Osteocyte (in vitro differentiated cells): ENCODE measurements around the gene SNRPA. TPM values are rescaled to one million over a fixed set of nuclear protein-coding genes. Genes with fewer than 3 reads are reported as not detected.

Experiments
- DNase-seq: peaks from one replicate; pipeline ENCODE4 v3.0.0; 2021; ENCODE audit warnings: mixed read lengths; ENCODE audit not compliant: unreplicated experiment; ENCODE audit errors: extremely low spot score
- H3K27ac Mint-ChIP-seq: one replicate; pipeline ENCODE4 v1.8.0; 2021; ENCODE audit warnings: mild to moderate bottlenecking, mixed read lengths; ENCODE audit not compliant: unreplicated experiment
- H3K27me3 Mint-ChIP-seq: one replicate; pipeline ENCODE4 v1.8.0; 2021; ENCODE audit warnings: mixed read lengths; ENCODE audit not compliant: unreplicated experiment
- H3K36me3 Mint-ChIP-seq: one replicate; pipeline ENCODE4 v1.8.0; 2021; ENCODE audit warnings: mixed read lengths; ENCODE audit not compliant: unreplicated experiment
- H3K4me1 Mint-ChIP-seq: one replicate; pipeline ENCODE4 v1.8.0; 2021; ENCODE audit warnings: mixed read lengths; ENCODE audit not compliant: unreplicated experiment
- H3K4me3 Mint-ChIP-seq: one replicate; pipeline ENCODE4 v1.8.0; 2021; ENCODE audit warnings: mild to moderate bottlenecking, moderate library complexity, mixed read lengths; ENCODE audit not compliant: unreplicated experiment
- H3K9me3 Mint-ChIP-seq: one replicate; pipeline ENCODE4 v1.8.0; 2021; ENCODE audit warnings: mixed read lengths; ENCODE audit not compliant: unreplicated experiment
- CTCF ChIP-seq: fragments of 200-600 bp; sonication (generic); IDR thresholded peaks from 2 replicates; pipeline ENCODE4 v1.5.0; 2021; ENCODE audit warnings: antibody characterized with exemption, mild to moderate bottlenecking, moderate library complexity
- total RNA-seq: library from RNA; stranded (reverse); gene quantifications from 2 replicates; pipeline ENCODE4 v1.2.1, GENCODE V29; 2021

Gene SNRPA
- total RNA-seq, 1 donor from 2014 or later, result 53.2 TPM

GRCh38 chr19:40798683-40799557 is 47.9 kb downstream of the SNRPA start, which contains the start of gene EGLN2:
TSS of gene EGLN2 (plus strand) at chr19:40799191. CDS start at chr19:40800573, 1,382 bp downstream.
- Mint-ChIP-seq H3K27ac (peak within 1 kb of the TSS; percentile 97), H3K9me3 (no peaks in the 10 kb centered on the region), H3K4me3 (peak within 1 kb of the TSS; percentile 96), H3K27me3 (no peaks in the 10 kb centered on the region), H3K4me1 (peaks cover 53% of the 10 kb centered on the region), H3K36me3 (peaks cover 9% of the 10 kb centered on the region)
- TF ChIP-seq CTCF, result no peak
- DNase-seq, result peak; percentile 100

- TF ChIP-seq CTCF, result no peak
- Mint-ChIP-seq H3K4me1 (peaks cover 61% of the 10 kb centered on the region), H3K9me3 (no peaks in the 10 kb centered on the region), H3K27me3 (no peaks in the 10 kb centered on the region), H3K4me3 (peak overlapping the region; percentile 94), H3K36me3 (peaks cover 14% of the 10 kb centered on the region), H3K27ac (peak overlapping the region; percentile 85)
- no peak for DNase-seq
Measured at GRCh38 chr19:40799558-40800338, 48.7 kb downstream of the SNRPA start.

- no peak for DNase-seq
- Mint-ChIP-seq H3K9me3 (no peaks in the 10 kb centered on the region), H3K36me3 (peaks cover 14% of the 10 kb centered on the region), H3K27ac (peak overlapping the region; percentile 85), H3K4me1 (peaks cover 68% of the 10 kb centered on the region), H3K4me3 (peak overlapping the region; percentile 94), H3K27me3 (no peaks in the 10 kb centered on the region)
- TF ChIP-seq CTCF, result no peak
Measured at GRCh38 chr19:40800339-40800996, 49.5 kb downstream of the SNRPA start.

- Mint-ChIP-seq H3K4me1 (peaks cover 73% of the 10 kb centered on the region), H3K36me3 (peaks cover 14% of the 10 kb centered on the region), H3K27me3 (no peaks in the 10 kb centered on the region), H3K9me3 (no peaks in the 10 kb centered on the region), H3K4me3 (peak overlapping the region; percentile 94), H3K27ac (peak overlapping the region; percentile 14)
- no peak for TF ChIP-seq CTCF
- DNase-seq, result no peak
Measured at GRCh38 chr19:40800997-40801377, 50.0 kb downstream of the SNRPA start.
